ENCODE results near the gene CACNA1C.

DNA sequence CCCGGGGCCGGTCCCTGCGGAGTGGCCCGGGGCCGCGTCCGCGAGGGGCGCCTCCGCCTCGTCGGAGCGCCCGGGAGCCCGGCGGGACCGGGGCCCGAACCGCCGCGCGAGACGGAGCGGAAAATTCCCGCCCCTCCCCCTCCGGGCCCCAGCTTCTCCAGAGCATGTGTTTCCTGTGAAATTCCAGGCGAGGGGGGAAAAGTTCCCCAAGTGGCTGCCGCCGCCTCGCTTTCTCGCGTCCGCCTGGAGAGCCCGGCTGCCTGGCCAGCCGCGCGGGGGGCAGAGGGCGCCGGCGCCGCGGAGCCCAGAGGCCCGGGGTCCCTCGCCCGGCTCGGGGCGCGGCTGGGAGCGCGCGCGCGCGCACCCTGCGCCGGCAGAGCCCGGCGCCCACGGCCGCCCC is 904 bp downstream of the CACNA1C start:
- TF ChIP-seq, protein P1, sequence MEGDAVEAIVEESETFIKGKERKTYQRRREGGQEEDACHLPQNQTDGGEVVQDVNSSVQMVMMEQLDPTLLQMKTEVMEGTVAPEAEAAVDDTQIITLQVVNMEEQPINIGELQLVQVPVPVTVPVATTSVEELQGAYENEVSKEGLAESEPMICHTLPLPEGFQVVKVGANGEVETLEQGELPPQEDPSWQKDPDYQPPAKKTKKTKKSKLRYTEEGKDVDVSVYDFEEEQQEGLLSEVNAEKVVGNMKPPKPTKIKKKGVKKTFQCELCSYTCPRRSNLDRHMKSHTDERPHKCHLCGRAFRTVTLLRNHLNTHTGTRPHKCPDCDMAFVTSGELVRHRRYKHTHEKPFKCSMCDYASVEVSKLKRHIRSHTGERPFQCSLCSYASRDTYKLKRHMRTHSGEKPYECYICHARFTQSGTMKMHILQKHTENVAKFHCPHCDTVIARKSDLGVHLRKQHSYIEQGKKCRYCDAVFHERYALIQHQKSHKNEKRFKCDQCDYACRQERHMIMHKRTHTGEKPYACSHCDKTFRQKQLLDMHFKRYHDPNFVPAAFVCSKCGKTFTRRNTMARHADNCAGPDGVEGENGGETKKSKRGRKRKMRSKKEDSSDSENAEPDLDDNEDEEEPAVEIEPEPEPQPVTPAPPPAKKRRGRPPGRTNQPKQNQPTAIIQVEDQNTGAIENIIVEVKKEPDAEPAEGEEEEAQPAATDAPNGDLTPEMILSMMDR (IDR thresholded peaks at IDR 0.05), result no peak
- TF ChIP-seq POLR2A (IDR thresholded peaks at IDR 0.05), result no peak
